Common myeloid progenitor, CD34-positive (primary cell): ENCODE data around the gene DNAL1.
A peak's percentile ranks its signal among the peaks of the same experiment; 100 is the strongest.

Source experiments
- CTCF ChIA-PET: fragments of 350-600 bp; sonication (Branson Sonifier 250); formaldehyde crosslinking; loops from one replicate; lab custom pipeline; 2021; ENCODE audit warnings: antibody characterized with exemption; lab: Charles Lee
- POLR2A ChIA-PET: fragments of 350-600 bp; sonication (Branson Sonifier 250); formaldehyde crosslinking; loops from one replicate; lab custom pipeline; 2021; ENCODE audit warnings: antibody characterized with exemption; lab: Charles Lee
- DNase-seq, 3 donors: peaks; one replicate each; pipeline versions ENCODE4 v3.0.0 to v3.0.0-alpha.2; 2013
- H3K27ac ChIP-seq, 2 experiments: 1 replicate in 1 of 2; 2 replicates in 1 of 2; pipeline ENCODE4 v1.7.0; 2013; ENCODE audit warnings: inconsistent platforms in 2 of 2, low read length in 2 of 2, mild to moderate bottlenecking in 2 of 2, low read depth in 1 of 2, moderate library complexity in 1 of 2; ENCODE audit not compliant: severe bottlenecking in 2 of 2, insufficient read depth in 1 of 2, poor library complexity in 1 of 2
- H3K27me3 ChIP-seq, 5 experiments: replicated peaks in 2 of 5; 1 replicate in 3 of 5; 2 replicates in 2 of 5; pipeline versions ENCODE4 v1.6.1 to v1.7.0; 2013; ENCODE audit warnings: low read length in 4 of 5, mild to moderate bottlenecking in 2 of 5, moderate library complexity in 2 of 5, inconsistent platforms in 1 of 5; ENCODE audit not compliant: insufficient read depth in 5 of 5, control insufficient read depth in 4 of 5
- H3K36me3 ChIP-seq, 4 experiments: 1 replicate in 2 of 4; 2 replicates in 2 of 4; pipeline versions ENCODE4 v1.6.1 to v1.7.0; 2013; ENCODE audit warnings: low read length in 3 of 4, control low read depth in 1 of 4, mild to moderate bottlenecking in 1 of 4; ENCODE audit not compliant: control insufficient read depth in 4 of 4, insufficient read depth in 4 of 4
- H3K4me1 ChIP-seq, 4 experiments: 1 replicate in 3 of 4; 2 replicates in 1 of 4; pipeline versions ENCODE4 v1.6.1 to v1.7.1; 2013; ENCODE audit warnings: low read length in 3 of 4, mild to moderate bottlenecking in 3 of 4, control low read depth in 1 of 4, inconsistent platforms in 1 of 4, moderate library complexity in 1 of 4; ENCODE audit not compliant: control insufficient read depth in 4 of 4, insufficient read depth in 4 of 4; ENCODE audit errors: control extremely low read depth in 1 of 4
- H3K4me3 ChIP-seq, 7 experiments: 1 replicate in 4 of 7; 2 replicates in 3 of 7; pipeline versions ENCODE4 v1.5.1 to v1.7.0; 2013; ENCODE audit warnings: mild to moderate bottlenecking in 7 of 7, low read length in 6 of 7, moderate library complexity in 6 of 7, inconsistent platforms in 2 of 7, low read depth in 2 of 7, control low read depth in 1 of 7; ENCODE audit not compliant: insufficient read depth in 4 of 7, control insufficient read depth in 1 of 7; ENCODE audit errors: extremely low read depth in 1 of 7
- H3K9me3 ChIP-seq, 5 experiments: 1 replicate in 4 of 5; 2 replicates in 1 of 5; pipeline versions ENCODE4 v1.6.1 to v1.7.1; 2013; ENCODE audit warnings: low read length in 4 of 5, mild to moderate bottlenecking in 2 of 5, inconsistent platforms in 1 of 5, low read depth in 1 of 5, moderate library complexity in 1 of 5; ENCODE audit not compliant: control insufficient read depth in 4 of 5, insufficient read depth in 2 of 5; ENCODE audit errors: control extremely low read depth in 1 of 5
- WGBS: methylation state at CpG from one replicate; pipeline ENCODE4 v1.1.5; 2013; ENCODE audit not compliant: insufficient coverage; 5-methylcytosine and 5-hydroxymethylcytosine counted together

The DNAL1 gene

GRCh38 chr14:73660511-73660910, 15.7 kb downstream of the DNAL1 start:
- DNase-seq: no peak
- WGBS: 100% methylated on average over 1 of the region's 2 CpGs
- H3K36me3 ChIP-seq: peaks cover 0 to 6% (median 3%) of the 10 kb centered on the region in 4 experiments
- H3K27ac ChIP-seq: no peak overlapping the region
- H3K4me3 ChIP-seq: no peak overlapping the region
- H3K4me1 ChIP-seq: no peaks in the 10 kb centered on the region
- no peaks in the 10 kb centered on the region for H3K27me3 ChIP-seq
- CTCF ChIA-PET: no interaction called here
- POLR2A ChIA-PET: no interaction called here
- no peaks in the 10 kb centered on the region for H3K9me3 ChIP-seq

GRCh38 chr14:73661872-73662271, 17.1 kb downstream of the DNAL1 start:
- CTCF ChIA-PET: interaction anchor here (1.3 kb wide), 1 partner anchor 21 kb away, joined by 3 read pairs; no protein-coding TSS in a partner anchor
- DNase-seq: no peak
- Histone ChIP-seq H3K36me3 (peaks cover 0 to 6% (median 3%) of the 10 kb centered on the region in 4 experiments), H3K9me3 (no peaks in the 10 kb centered on the region), H3K27ac (no peak overlapping the region), H3K27me3 (no peaks in the 10 kb centered on the region), H3K4me1 (no peaks in the 10 kb centered on the region), H3K4me3 (no peak overlapping the region)
- POLR2A ChIA-PET: interaction anchor here (0.6 kb wide), 1 partner anchor 139 kb away, joined by 3 read pairs; no protein-coding TSS in a partner anchor
- no CpG with 5 or more reads among the region's 2 CpGs for WGBS

- no peaks in the 10 kb centered on the region for H3K9me3 ChIP-seq
- no peak overlapping the region for H3K27ac ChIP-seq
- ChIA-PET CTCF (interaction anchor here (1.3 kb wide), 1 partner anchor 21 kb away, joined by 3 read pairs; no protein-coding TSS in a partner anchor), POLR2A (no interaction called here)
- peak; percentile 13 to 45 (median 33) for DNase-seq
- H3K36me3 ChIP-seq: peaks cover 0 to 6% (median 2%) of the 10 kb centered on the region in 4 experiments
- H3K4me1 ChIP-seq: no peaks in the 10 kb centered on the region
- no peak overlapping the region for H3K4me3 ChIP-seq
- WGBS: no CpG with 5 or more reads among the region's 1 CpG
- no peaks in the 10 kb centered on the region for H3K27me3 ChIP-seq
These were observed 17.7 kb downstream of the DNAL1 start for GRCh38 chr14:73662487-73662943.

- no peaks in the 10 kb centered on the region for H3K27me3 ChIP-seq
- H3K9me3 ChIP-seq: no peaks in the 10 kb centered on the region
- peak in 2 of 3 donors; percentile 21 to 32 for DNase-seq
- ChIA-PET POLR2A (no interaction called here), CTCF (interaction anchor here (0.8 to 1.1 kb wide), 2 partner anchors 12 to 23 kb away, joined by 3 read pairs; no protein-coding TSS in a partner anchor)
- H3K4me3 ChIP-seq: no peak overlapping the region
- peaks cover 0 to 5% (median 2%) of the 10 kb centered on the region in 4 experiments for H3K36me3 ChIP-seq
- H3K4me1 ChIP-seq: no peaks in the 10 kb centered on the region
- no peak overlapping the region for H3K27ac ChIP-seq
These were observed 18.9 kb downstream of the DNAL1 start for GRCh38 chr14:73663548-73664212.

GRCh38 chr14:73665130-73665529, 20.3 kb downstream of the DNAL1 start:
- H3K36me3 ChIP-seq: peaks cover 0 to 3% (median 1%) of the 10 kb centered on the region in 4 experiments
- POLR2A ChIA-PET: interaction anchor here (0.6 kb wide), 1 partner anchor 9 kb away, joined by 8 read pairs; no protein-coding TSS in a partner anchor
- no peaks in the 10 kb centered on the region for H3K27me3 ChIP-seq
- no peak overlapping the region for H3K27ac ChIP-seq
- CTCF ChIA-PET: interaction anchor here (0.7 to 1.1 kb wide), 2 partner anchors 22 to 96 kb away, joined by 3 read pairs; no protein-coding TSS in a partner anchor
- WGBS: 100% methylated on average over 1 of the region's 2 CpGs
- no peaks in the 10 kb centered on the region for H3K9me3 ChIP-seq
- no peak for DNase-seq
- no peak overlapping the region for H3K4me3 ChIP-seq
- no peaks in the 10 kb centered on the region for H3K4me1 ChIP-seq

GRCh38 chr14:73666583-73666982, 21.8 kb downstream of the DNAL1 start:
- ChIA-PET POLR2A (no interaction called here), CTCF (no interaction called here)
- H3K4me3 ChIP-seq: no peak overlapping the region
- no peak overlapping the region for H3K27ac ChIP-seq
- H3K4me1 ChIP-seq: no peaks in the 10 kb centered on the region
- 94% methylated on average over 4 of the region's 5 CpGs for WGBS
- H3K9me3 ChIP-seq: no peaks in the 10 kb centered on the region
- DNase-seq: no peak
- H3K27me3 ChIP-seq: no peaks in the 10 kb centered on the region
- H3K36me3 ChIP-seq: peaks cover 0 to 3% (median 1%) of the 10 kb centered on the region in 4 experiments

GRCh38 chr14:73667854-73668253, 23.1 kb downstream of the DNAL1 start:
- Histone ChIP-seq H3K9me3 (no peaks in the 10 kb centered on the region), H3K27ac (no peak overlapping the region), H3K4me3 (no peak overlapping the region), H3K36me3 (peaks cover 0 to 2% (median 0%) of the 10 kb centered on the region in 4 experiments), H3K27me3 (no peaks in the 10 kb centered on the region), H3K4me1 (no peaks in the 10 kb centered on the region)
- POLR2A ChIA-PET: no interaction called here
- DNase-seq: no peak
- CTCF ChIA-PET: interaction anchor here (1.8 kb wide), 1 partner anchor 12 kb away, joined by 6 read pairs; no protein-coding TSS in a partner anchor
- 97% methylated on average over 3 of the region's 3 CpGs for WGBS
